H9 (cell line): ENCODE data around the gene NBEA. TPM values are rescaled to one million over a fixed set of nuclear protein-coding genes. Genes with fewer than 3 reads are reported as not detected.

Experiments used
- DNase-seq: peaks from one replicate; pipeline ENCODE4 v3.0.0-alpha.2; 2017
- H2AFZ ChIP-seq: one replicate; pipeline ENCODE4 v1.6.1; 2013; ENCODE audit warnings: mild to moderate bottlenecking, low read length, control low read depth, moderate library complexity
- H2AK5ac ChIP-seq: 2 replicates; pipeline ENCODE4 v1.6.1; 2013; ENCODE audit warnings: low read length, control low read depth, mixed read lengths; ENCODE audit not compliant: insufficient read length
- H2BK120ac ChIP-seq: one replicate; pipeline ENCODE4 v1.6.1; 2013; ENCODE audit warnings: low read depth, mild to moderate bottlenecking, low read length, control low read depth, inconsistent platforms; ENCODE audit not compliant: poor library complexity, severe bottlenecking
- H2BK12ac ChIP-seq: 2 replicates; pipeline ENCODE4 v1.6.1; 2013; ENCODE audit warnings: low read length, control low read depth, mixed read lengths, low read depth; ENCODE audit not compliant: insufficient read length
- H2BK15ac ChIP-seq: 2 replicates; pipeline ENCODE4 v1.6.1; 2013; ENCODE audit warnings: low read depth, low read length, control low read depth
- H2BK20ac ChIP-seq: one replicate; pipeline ENCODE4 v1.6.1; 2013; ENCODE audit warnings: low read depth, mild to moderate bottlenecking, low read length, control low read depth, inconsistent platforms; ENCODE audit not compliant: poor library complexity, severe bottlenecking
- H2BK5ac ChIP-seq: 2 replicates; pipeline ENCODE4 v1.6.1; 2013; ENCODE audit warnings: low read length, control low read depth, mixed read lengths; ENCODE audit not compliant: insufficient read length
- H3K14ac ChIP-seq: 2 replicates; pipeline ENCODE4 v1.6.1; 2013; ENCODE audit warnings: low read length, control low read depth; ENCODE audit not compliant: insufficient read depth
- H3K18ac ChIP-seq: 2 replicates; pipeline ENCODE4 v1.6.1; 2013; ENCODE audit warnings: low read depth, mild to moderate bottlenecking, mixed read lengths, low read length, control low read depth; ENCODE audit not compliant: insufficient read length
- H3K23ac ChIP-seq: 2 replicates; pipeline ENCODE4 v1.6.1; 2013; ENCODE audit warnings: low read length, control low read depth, mixed read lengths, low read depth; ENCODE audit not compliant: insufficient read length
- H3K23me2 ChIP-seq: 2 replicates; pipeline ENCODE4 v1.6.1; 2013; ENCODE audit warnings: low read depth, mild to moderate bottlenecking, mixed read lengths, low read length, control low read depth; ENCODE audit not compliant: insufficient read length, poor library complexity, severe bottlenecking
- H3K27ac ChIP-seq: 2 replicates; pipeline ENCODE4 v1.5.1; 2013; ENCODE audit warnings: low read length, control low read depth, mixed read lengths, low read depth; ENCODE audit not compliant: insufficient read length
- H3K27me3 ChIP-seq: 2 replicates; pipeline ENCODE4 v1.6.1; 2013; ENCODE audit warnings: low read length, control low read depth, inconsistent platforms; ENCODE audit not compliant: insufficient read depth
- H3K4ac ChIP-seq: 2 replicates; pipeline ENCODE4 v1.6.1; 2013; ENCODE audit warnings: low read depth, mild to moderate bottlenecking, control low read depth, inconsistent platforms, low read length, moderate library complexity
- H3K4me1 ChIP-seq: 2 replicates; pipeline ENCODE4 v1.6.1; 2013; ENCODE audit warnings: low read length, control low read depth, inconsistent platforms; ENCODE audit not compliant: insufficient read depth
- H3K4me2 ChIP-seq: 2 replicates; pipeline ENCODE4 v1.6.1; 2013; ENCODE audit warnings: low read length, control low read depth, mixed read lengths; ENCODE audit not compliant: insufficient read length, insufficient read depth
- H3K56ac ChIP-seq: 2 replicates; pipeline ENCODE4 v1.6.1; 2013; ENCODE audit warnings: low read depth, mild to moderate bottlenecking, mixed read lengths, low read length, control low read depth; ENCODE audit not compliant: insufficient read length
- H3K79me1 ChIP-seq: 2 replicates; pipeline ENCODE4 v1.6.1; 2013; ENCODE audit warnings: low read depth, mild to moderate bottlenecking, moderate library complexity, low read length, control low read depth, inconsistent platforms; ENCODE audit not compliant: insufficient read depth, poor library complexity, severe bottlenecking
- H3K79me2 ChIP-seq: 2 replicates; pipeline ENCODE4 v1.6.1; 2013; ENCODE audit warnings: low read length, control low read depth, inconsistent platforms; ENCODE audit not compliant: insufficient read depth
- H3K9ac ChIP-seq: 2 replicates; pipeline ENCODE4 v1.6.1; 2013; ENCODE audit warnings: low read length, control low read depth, mixed read lengths; ENCODE audit not compliant: insufficient read length; ENCODE audit errors: extremely low read depth
- H3K9me3 ChIP-seq: one replicate; pipeline ENCODE4 v1.6.1; 2013; ENCODE audit warnings: low read depth, low read length, inconsistent platforms; ENCODE audit not compliant: control insufficient read depth
- H3T11ph ChIP-seq: one replicate; pipeline ENCODE4 v1.6.1; 2013; ENCODE audit warnings: mild to moderate bottlenecking, low read length, control low read depth, inconsistent platforms
- H4K20me1 ChIP-seq: one replicate; pipeline ENCODE4 v1.6.1; 2013; ENCODE audit not compliant: control insufficient read depth, insufficient read length, insufficient read depth
- H4K5ac ChIP-seq: 2 replicates; pipeline ENCODE4 v1.6.1; 2013; ENCODE audit warnings: low read depth, mild to moderate bottlenecking, mixed read lengths, low read length, control low read depth; ENCODE audit not compliant: insufficient read length
- H4K8ac ChIP-seq: replicated peaks from 2 replicates; pipeline ENCODE4 v1.6.1; 2013; ENCODE audit warnings: low read length, control low read depth, mixed read lengths, low read depth; ENCODE audit not compliant: insufficient read length
- H4K91ac ChIP-seq: 2 replicates; pipeline ENCODE4 v1.6.1; 2013; ENCODE audit warnings: low read depth, mild to moderate bottlenecking, moderate library complexity, mixed read lengths, low read length, control low read depth; ENCODE audit not compliant: insufficient read length
- H3K27ac Mint-ChIP-seq, 3 experiments: 2 replicates in 2 of 3; 3 replicates in 1 of 3; pipeline ENCODE4 v1.8.0; 2020 to 2021; ENCODE audit warnings: mixed read lengths in 3 of 3, mild to moderate bottlenecking in 1 of 3, moderate library complexity in 1 of 3
- H3K27me3 Mint-ChIP-seq: 2 replicates; pipeline ENCODE4 v1.8.0; 2021; ENCODE audit warnings: low read depth, mild to moderate bottlenecking, moderate library complexity, mixed read lengths
- H3K36me3 Mint-ChIP-seq, 3 experiments: 2 replicates in 2 of 3; 3 replicates in 1 of 3; pipeline ENCODE4 v1.8.0; 2020 to 2021; ENCODE audit warnings: low read depth in 3 of 3, mixed read lengths in 3 of 3; ENCODE audit not compliant: insufficient read depth in 1 of 3
- H3K4me1 Mint-ChIP-seq, 2 experiments: 2 replicates each; pipeline ENCODE4 v1.8.0; 2020; ENCODE audit warnings: mixed read lengths in 2 of 2
- H3K4me3 Mint-ChIP-seq, 2 experiments: 2 replicates in 1 of 2; 3 replicates in 1 of 2; pipeline ENCODE4 v1.8.0; 2020 to 2021; ENCODE audit warnings: mild to moderate bottlenecking in 2 of 2, mixed read lengths in 2 of 2, moderate library complexity in 1 of 2
- H3K9me3 Mint-ChIP-seq, 2 experiments: 2 replicates in 1 of 2; 3 replicates in 1 of 2; pipeline ENCODE4 v1.8.0; 2020; ENCODE audit warnings: mild to moderate bottlenecking in 2 of 2, mixed read lengths in 2 of 2, moderate library complexity in 1 of 2
- WGBS: extraction: QIAGEN DNeasy Blood & Tissue Kit; methylation state at CpG from one replicate; pipeline ENCODE4 v1.1.7; 2013; ENCODE audit warnings: missing lambda C conversion rate, low lambda C conversion rate, mixed read lengths; ENCODE audit not compliant: insufficient read length; ENCODE audit errors: extremely low coverage; 5-methylcytosine and 5-hydroxymethylcytosine counted together
- total RNA-seq: library from RNA; stranded (reverse); gene quantifications from 2 replicates; pipeline ENCODE4 v1.2.1, GENCODE V29; 2021
- TF ChIP-seq, protein P1 (sequence below): fragments of 200-600 bp; sonication (generic); conservative IDR thresholded peaks from 3 replicates; pipeline ENCODE4 v1.8.0; 2021; ENCODE audit warnings: antibody characterized with exemption, mild to moderate bottlenecking

NBEA gene
- total RNA-seq, 1 experiment from 2014 or later = 17.3 TPM

DNA sequence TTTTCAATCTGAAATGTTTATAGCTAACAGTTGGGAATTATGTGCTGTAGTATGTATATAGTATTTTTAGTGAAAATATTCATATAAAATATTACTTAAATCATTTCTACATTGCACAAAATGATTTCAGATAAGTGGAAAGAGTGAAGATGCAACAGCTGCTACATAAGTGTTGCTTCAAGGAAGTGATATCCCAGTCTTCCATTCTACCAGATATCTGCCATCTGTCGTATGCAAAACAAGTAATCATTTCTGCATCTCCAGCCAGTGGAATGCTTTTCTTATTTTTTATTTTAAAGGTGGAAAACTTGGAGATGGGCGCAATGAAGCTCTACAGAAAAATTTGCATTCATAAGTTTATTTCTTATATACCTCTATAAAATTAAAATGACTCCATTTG, 687.0 kb downstream of the NBEA start:
- DNase-seq = no peak
- Histone ChIP-seq H3K9ac (no peak overlapping the region), H2BK5ac (no peak overlapping the region), H3K14ac (no peak overlapping the region), H2BK120ac (no peak overlapping the region), H3K4me2 (no peak overlapping the region), H2AFZ (no peak overlapping the region), H3K9me3 (no peaks in the 10 kb centered on the region), H2BK20ac (no peak overlapping the region), H3K4me1 (0 out of 2 replicates have a peak, but pooled peaks cover 3% of the 10 kb centered on the region), H3K56ac (no peak overlapping the region), H3K27ac (no peak overlapping the region), H3K23ac (no peak overlapping the region), H3K79me2 (no peaks in the 10 kb centered on the region; the same call in 1 of the 2 replicates), H3T11ph (no peak overlapping the region), H2AK5ac (no peak overlapping the region), H4K20me1 (no peaks in the 10 kb centered on the region), H2BK12ac (no peak overlapping the region), H4K91ac (no peak overlapping the region), H3K27me3 (no peaks in the 10 kb centered on the region), H3K79me1 (no peaks in the 10 kb centered on the region), H3K23me2 (no peaks in the 10 kb centered on the region), H3K4ac (no peak overlapping the region), H4K5ac (no peak overlapping the region), H4K8ac (no peak overlapping the region), H2BK15ac (no peak overlapping the region), H3K18ac (no peak overlapping the region)
- Mint-ChIP-seq H3K27ac (no peak overlapping the region), H3K4me1 (peaks cover 4 to 7% of the 10 kb centered on the region in 2 experiments), H3K36me3 (no peaks in the 10 kb centered on the region), H3K27me3 (no peaks in the 10 kb centered on the region), H3K4me3 (no peak overlapping the region), H3K9me3 (no peaks in the 10 kb centered on the region)
- TF ChIP-seq, protein P1, sequence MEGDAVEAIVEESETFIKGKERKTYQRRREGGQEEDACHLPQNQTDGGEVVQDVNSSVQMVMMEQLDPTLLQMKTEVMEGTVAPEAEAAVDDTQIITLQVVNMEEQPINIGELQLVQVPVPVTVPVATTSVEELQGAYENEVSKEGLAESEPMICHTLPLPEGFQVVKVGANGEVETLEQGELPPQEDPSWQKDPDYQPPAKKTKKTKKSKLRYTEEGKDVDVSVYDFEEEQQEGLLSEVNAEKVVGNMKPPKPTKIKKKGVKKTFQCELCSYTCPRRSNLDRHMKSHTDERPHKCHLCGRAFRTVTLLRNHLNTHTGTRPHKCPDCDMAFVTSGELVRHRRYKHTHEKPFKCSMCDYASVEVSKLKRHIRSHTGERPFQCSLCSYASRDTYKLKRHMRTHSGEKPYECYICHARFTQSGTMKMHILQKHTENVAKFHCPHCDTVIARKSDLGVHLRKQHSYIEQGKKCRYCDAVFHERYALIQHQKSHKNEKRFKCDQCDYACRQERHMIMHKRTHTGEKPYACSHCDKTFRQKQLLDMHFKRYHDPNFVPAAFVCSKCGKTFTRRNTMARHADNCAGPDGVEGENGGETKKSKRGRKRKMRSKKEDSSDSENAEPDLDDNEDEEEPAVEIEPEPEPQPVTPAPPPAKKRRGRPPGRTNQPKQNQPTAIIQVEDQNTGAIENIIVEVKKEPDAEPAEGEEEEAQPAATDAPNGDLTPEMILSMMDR = no peak
- WGBS = no CpG with 5 or more reads among the region's 2 CpGs
